Mesodermal cell (in vitro differentiated cells): ENCODE results near the gene SLC12A9.

Experiments
- H3K27ac ChIP-seq: 2 replicates; pipeline ENCODE4 v1.7.0; 2013; ENCODE audit warnings: mild to moderate bottlenecking, low read depth, low read length, moderate library complexity; ENCODE audit not compliant: severe bottlenecking
- H3K36me3 ChIP-seq: 2 replicates; pipeline ENCODE4 v1.7.1; 2013; ENCODE audit warnings: mild to moderate bottlenecking, low read length, moderate library complexity; ENCODE audit not compliant: control insufficient read depth, insufficient read depth
- H3K4me1 ChIP-seq: one replicate; pipeline ENCODE4 v1.7.1; 2013; ENCODE audit warnings: mild to moderate bottlenecking, low read length; ENCODE audit not compliant: insufficient read depth, control insufficient read depth, poor library complexity, severe bottlenecking
- H3K4me3 ChIP-seq: 2 replicates; pipeline ENCODE4 v1.7.0; 2013; ENCODE audit warnings: low read length, control low read depth, mild to moderate bottlenecking; ENCODE audit not compliant: insufficient read depth, poor library complexity, severe bottlenecking; ENCODE audit errors: extremely low read depth
- H3K9me3 ChIP-seq: 2 replicates; pipeline ENCODE4 v1.7.1; 2013; ENCODE audit warnings: mild to moderate bottlenecking, low read length, moderate library complexity; ENCODE audit not compliant: control insufficient read depth
- WGBS, 2 experiments: methylation state at CpG; one replicate each; pipeline ENCODE4 v1.1.5; 2013; ENCODE audit warnings: missing lambda C conversion rate in 2 of 2; ENCODE audit not compliant: insufficient coverage in 2 of 2; 5-methylcytosine and 5-hydroxymethylcytosine counted together

SLC12A9 gene

GRCh38 chr7:100886142-100886935, 33.8 kb downstream of the SLC12A9 start:
- H3K9me3 ChIP-seq, result no peaks in the 10 kb centered on the region
- peaks cover 76% of the 10 kb centered on the region for H3K36me3 ChIP-seq
- no peak overlapping the region for H3K4me3 ChIP-seq
- H3K27ac ChIP-seq, result peak overlapping the region; percentile 2
- H3K4me1 ChIP-seq, result peaks cover 21% of the 10 kb centered on the region
- 96% methylated on average over 26 of the region's 27 CpGs for WGBS, 2 experiments

GRCh38 chr7:100886936-100887515, 34.5 kb downstream of the SLC12A9 start:
- peak overlapping the region; percentile 2 for H3K27ac ChIP-seq
- peaks cover 69% of the 10 kb centered on the region for H3K36me3 ChIP-seq
- H3K9me3 ChIP-seq, result no peaks in the 10 kb centered on the region
- WGBS, 2 experiments, result 94 to 95% methylated on average over 25 of the region's 25 CpGs
- no peak overlapping the region for H3K4me3 ChIP-seq
- peaks cover 20% of the 10 kb centered on the region for H3K4me1 ChIP-seq

GRCh38 chr7:100887516-100888290, 35.2 kb downstream of the SLC12A9 start:
- WGBS, 2 experiments, result 88 to 89% methylated on average over 12 to 16 of the region's 21 CpGs
- no peak overlapping the region for H3K27ac ChIP-seq
- H3K4me1 ChIP-seq, result peaks cover 22% of the 10 kb centered on the region
- peaks cover 62% of the 10 kb centered on the region for H3K36me3 ChIP-seq
- H3K9me3 ChIP-seq, result no peaks in the 10 kb centered on the region
- H3K4me3 ChIP-seq, result no peak overlapping the region

- 84 to 88% methylated on average over 16 to 18 of the region's 18 CpGs for WGBS, 2 experiments
- Histone ChIP-seq H3K4me1 (peaks cover 22% of the 10 kb centered on the region), H3K27ac (peak overlapping the region; percentile 82), H3K4me3 (peak overlapping the region; percentile 52), H3K36me3 (peaks cover 58% of the 10 kb centered on the region), H3K9me3 (no peaks in the 10 kb centered on the region)
These were observed 35.9 kb downstream of the SLC12A9 start for GRCh38 chr7:100888291-100888987.

- Histone ChIP-seq H3K4me3 (peak within 1 kb of the TSS; percentile 52), H3K4me1 (peaks cover 15% of the 10 kb centered on the region), H3K36me3 (peaks cover 51% of the 10 kb centered on the region), H3K27ac (peak within 1 kb of the TSS; percentile 86), H3K9me3 (no peaks in the 10 kb centered on the region)
- 3 to 4% methylated on average over 39 to 49 of the region's 73 CpGs for WGBS, 2 experiments
These were observed 36.7 kb downstream of the SLC12A9 start, which contains the start of gene UFSP1 for GRCh38 chr7:100888988-100889750. Gene UFSP1, minus strand, starts transcription at chr7:100889715. Its CDS starts 444 bp downstream, at chr7:100889271.

GRCh38 chr7:100890653-100891567, 38.4 kb downstream of the SLC12A9 start:
- Histone ChIP-seq H3K9me3 (no peaks in the 10 kb centered on the region), H3K27ac (peak overlapping the region; percentile 86), H3K4me1 (peaks cover 15% of the 10 kb centered on the region), H3K36me3 (peaks cover 33% of the 10 kb centered on the region), H3K4me3 (peak overlapping the region; percentile 52)
- WGBS, 2 experiments, result 47 to 48% methylated on average over 26 to 31 of the region's 43 CpGs

- peaks cover 25% of the 10 kb centered on the region for H3K36me3 ChIP-seq
- no peak overlapping the region for H3K4me3 ChIP-seq
- no peaks in the 10 kb centered on the region for H3K9me3 ChIP-seq
- H3K4me1 ChIP-seq, result peaks cover 20% of the 10 kb centered on the region
- WGBS, 2 experiments, result 90 to 97% methylated on average over 3 to 4 of the region's 8 CpGs
- H3K27ac ChIP-seq, result peak overlapping the region; percentile 86
These were observed 39.2 kb downstream of the SLC12A9 start for GRCh38 chr7:100891568-100892247.

- peaks cover 16% of the 10 kb centered on the region for H3K4me1 ChIP-seq
- H3K27ac ChIP-seq, result no peak overlapping the region
- WGBS, 2 experiments, result 95 to 96% methylated on average over 35 to 37 of the region's 44 CpGs
- H3K9me3 ChIP-seq, result no peaks in the 10 kb centered on the region
- H3K4me3 ChIP-seq, result no peak overlapping the region
- H3K36me3 ChIP-seq, result peaks cover 16% of the 10 kb centered on the region
These were observed 40.1 kb downstream of the SLC12A9 start for GRCh38 chr7:100892364-100893317.
